HCT116 (cell line): ENCODE results near the gene CA4.
"Not testable (repeated sequence)": the region's sequence is repeated elsewhere in the genome, so short reads cannot be mapped to it uniquely, and the experiment has no call there.

Source experiments
- CEBPB ChIP-seq: IDR thresholded peaks from 2 replicates; pipeline ENCODE4 v1.6.1; 2012; ENCODE audit warnings: low read depth
- CTCF ChIP-seq, 3 experiments: fragments of 200-600 bp in 1 of 3; sonication (generic) in 1 of 3; IDR thresholded peaks in 2 of 3; conservative IDR thresholded peaks in 1 of 3; 2 replicates each; pipeline ENCODE4 v1.5.1; 2012 to 2017; ENCODE audit warnings: low read depth in 2 of 3, low read length in 2 of 3, antibody characterized with exemption in 1 of 3, borderline replicate concordance in 1 of 3, control low read depth in 1 of 3, mild to moderate bottlenecking in 1 of 3, mixed read lengths in 1 of 3, mixed run types in 1 of 3, moderate library complexity in 1 of 3; ENCODE audit not compliant: insufficient read depth in 1 of 3
- ELF1 ChIP-seq: IDR thresholded peaks from 2 replicates; pipeline ENCODE4 v1.6.1; 2012; ENCODE audit warnings: low read depth, borderline replicate concordance
- EZH2 ChIP-seq: fragments of 200-600 bp; sonication (generic); IDR thresholded peaks from 2 replicates; pipeline ENCODE4 v1.6.1; 2017; ENCODE audit warnings: antibody characterized with exemption, mixed run types
- EZH2phosphoT487 ChIP-seq: fragments of 200-600 bp; IDR thresholded peaks from 2 replicates; pipeline ENCODE4 v1.6.1; 2018; ENCODE audit warnings: antibody characterized with exemption, borderline replicate concordance
- FOSL1 ChIP-seq: IDR thresholded peaks from 2 replicates; pipeline ENCODE4 v1.6.1; 2012; ENCODE audit warnings: low read depth
- JUND ChIP-seq: IDR thresholded peaks from 2 replicates; pipeline ENCODE4 v1.6.1; 2012
- MAX ChIP-seq: IDR thresholded peaks from 2 replicates; pipeline ENCODE4 v1.6.1; 2012
- POLR2A ChIP-seq: IDR thresholded peaks from 2 replicates; pipeline ENCODE4 v1.7.0; 2011; ENCODE audit warnings: borderline replicate concordance; ENCODE audit not compliant: insufficient read depth, insufficient read length; ENCODE audit errors: extremely low read depth
- POLR2AphosphoS5 ChIP-seq: IDR thresholded peaks from 2 replicates; pipeline ENCODE4 v1.6.1; 2011; ENCODE audit warnings: mild to moderate bottlenecking, low read depth, low read length, moderate library complexity
- SIN3A ChIP-seq: IDR thresholded peaks from 2 replicates; pipeline ENCODE4 v1.6.1; 2012; ENCODE audit warnings: low read depth
- SP1 ChIP-seq: IDR thresholded peaks from 2 replicates; pipeline ENCODE4 v1.6.1; 2012; ENCODE audit warnings: low read depth
- YY1 ChIP-seq: IDR thresholded peaks from 2 replicates; pipeline ENCODE4 v1.6.1; 2011; ENCODE audit warnings: low read length, low read depth, moderate library complexity, mild to moderate bottlenecking; ENCODE audit not compliant: insufficient replicate concordance; ENCODE audit errors: extremely low read depth
- ZBTB33 ChIP-seq: IDR thresholded peaks from 2 replicates; pipeline ENCODE4 v1.6.1; 2011; ENCODE audit warnings: mild to moderate bottlenecking, low read length, moderate library complexity; ENCODE audit not compliant: insufficient replicate concordance; ENCODE audit errors: extremely low read depth

- not testable (repeated sequence) for TF ChIP-seq CTCF (IDR thresholded peaks at IDR 0.05 in 2 of 3, conservative IDR thresholded peaks at IDR 0.05 in 1 of 3; ENCODE audit: borderline replicate concordance in 1 of 3, insufficient read depth in 1 of 3, low read depth in 2 of 3, low read length in 2 of 3); MAX; ZBTB33; SP1; POLR2AphosphoS5; EZH2; JUND; POLR2A; YY1; EZH2phosphoT487; CEBPB; ELF1; FOSL1; SIN3A
Measured at GRCh38 chr17:60100577-60100976, 49.2 kb upstream of the CA4 start.
